ENCODE data around the gene SHH.

DNA sequence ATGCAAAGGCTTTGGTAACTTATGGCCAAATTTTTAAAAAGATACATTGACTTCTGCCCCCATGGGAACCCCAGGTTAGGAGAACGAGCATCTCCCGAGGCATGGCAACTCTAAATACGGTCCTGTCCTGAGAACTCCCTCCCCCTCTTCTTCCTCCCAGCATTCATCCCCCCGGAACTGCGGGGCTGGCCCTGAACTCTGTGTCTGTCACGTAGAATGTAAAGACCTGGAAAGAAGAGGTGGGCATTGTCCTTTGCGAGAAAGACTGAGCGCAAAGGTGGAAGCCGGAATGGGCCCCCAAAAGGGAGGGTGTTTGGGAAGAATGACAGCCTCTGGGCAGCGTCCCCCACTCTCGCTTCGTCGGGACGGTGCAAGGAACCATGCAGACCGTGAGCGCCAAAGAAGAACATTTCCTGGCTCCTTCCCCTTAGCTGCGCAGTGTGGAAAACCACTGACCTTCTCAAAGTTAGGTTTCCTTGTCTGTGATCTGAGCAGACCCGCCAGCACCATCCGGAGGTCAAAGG is 21.0 kb downstream of the SHH start:
- TF ChIP-seq BHLHE40 (IDR thresholded peaks at IDR 0.05; ENCODE audit: low read depth, low read length) (no peak), CEBPB (IDR thresholded peaks at IDR 0.05; ENCODE audit: low read depth, low read length) (no peak), POLR2A (IDR thresholded peaks at IDR 0.05; ENCODE audit: low read depth, low read length) (no peak), RAD21 (IDR thresholded peaks at IDR 0.05; ENCODE audit: low read length) (no peak), FOS (IDR thresholded peaks at IDR 0.05; ENCODE audit: low read depth, low read length) (no peak), USF2 (IDR thresholded peaks at IDR 0.05; ENCODE audit: low read depth, low read length) (no peak), MAFK (IDR thresholded peaks at IDR 0.05; ENCODE audit: low read depth, low read length) (no peak), RFX5 (IDR thresholded peaks at IDR 0.05; ENCODE audit: low read depth, low read length) (no peak), ELK1 (IDR thresholded peaks at IDR 0.05; ENCODE audit: borderline replicate concordance, low read depth, low read length) (no peak), MXI1 (IDR thresholded peaks at IDR 0.05; ENCODE audit: borderline replicate concordance, low read depth, low read length) (no peak), SMC3 (IDR thresholded peaks at IDR 0.05; ENCODE audit: low read depth, low read length) (no peak)
- TF ChIP-seq, protein P1, sequence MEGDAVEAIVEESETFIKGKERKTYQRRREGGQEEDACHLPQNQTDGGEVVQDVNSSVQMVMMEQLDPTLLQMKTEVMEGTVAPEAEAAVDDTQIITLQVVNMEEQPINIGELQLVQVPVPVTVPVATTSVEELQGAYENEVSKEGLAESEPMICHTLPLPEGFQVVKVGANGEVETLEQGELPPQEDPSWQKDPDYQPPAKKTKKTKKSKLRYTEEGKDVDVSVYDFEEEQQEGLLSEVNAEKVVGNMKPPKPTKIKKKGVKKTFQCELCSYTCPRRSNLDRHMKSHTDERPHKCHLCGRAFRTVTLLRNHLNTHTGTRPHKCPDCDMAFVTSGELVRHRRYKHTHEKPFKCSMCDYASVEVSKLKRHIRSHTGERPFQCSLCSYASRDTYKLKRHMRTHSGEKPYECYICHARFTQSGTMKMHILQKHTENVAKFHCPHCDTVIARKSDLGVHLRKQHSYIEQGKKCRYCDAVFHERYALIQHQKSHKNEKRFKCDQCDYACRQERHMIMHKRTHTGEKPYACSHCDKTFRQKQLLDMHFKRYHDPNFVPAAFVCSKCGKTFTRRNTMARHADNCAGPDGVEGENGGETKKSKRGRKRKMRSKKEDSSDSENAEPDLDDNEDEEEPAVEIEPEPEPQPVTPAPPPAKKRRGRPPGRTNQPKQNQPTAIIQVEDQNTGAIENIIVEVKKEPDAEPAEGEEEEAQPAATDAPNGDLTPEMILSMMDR (conservative IDR thresholded peaks at IDR 0.05; ENCODE audit: low read depth, low read length) = no peak
